Tibial nerve (tissue), 4 donors: ENCODE results near the gene DEF6.

Source experiments
- CTCF ChIP-seq, 5 experiments: fragments of 200-600 bp in 3 of 5; fragments of 450-650 bp in 2 of 5; sonication (generic) in 3 of 5; IDR thresholded peaks; one replicate each; pipeline ENCODE4 v1.5.1; 2016 to 2019; ENCODE audit warnings: antibody characterized with exemption in 5 of 5, mild to moderate bottlenecking in 3 of 5, moderate library complexity in 2 of 5
- EP300 ChIP-seq, 2 donors: sonication (generic); formaldehyde crosslinking; IDR thresholded peaks; one replicate each; pipeline ENCODE4 v1.6.1; 2017; ENCODE audit warnings: antibody characterized with exemption in 2 of 2, mild to moderate bottlenecking in 1 of 2
- POLR2A ChIP-seq, 2 donors: fragments of 450-650 bp; IDR thresholded peaks; one replicate each; pipeline ENCODE4 v1.6.1; 2017; ENCODE audit warnings: antibody characterized with exemption in 2 of 2, mild to moderate bottlenecking in 2 of 2, moderate library complexity in 2 of 2

- TF ChIP-seq POLR2A (IDR thresholded peaks at IDR 0.05) = no peak
- TF ChIP-seq CTCF (IDR thresholded peaks at IDR 0.05) = no peak
- no peak for TF ChIP-seq EP300 (IDR thresholded peaks at IDR 0.05)
Observed at GRCh38 chr6:35360349-35361138, 62.9 kb downstream of the DEF6 start.
